Suprapubic skin (tissue), 4 donors: ENCODE measurements around the gene UBE2O.

Experiments
- EP300 ChIP-seq: sonication (generic); formaldehyde crosslinking; IDR thresholded peaks from one replicate; pipeline ENCODE4 v1.6.1; 2017; ENCODE audit warnings: antibody characterized with exemption
- POLR2A ChIP-seq, 2 donors: fragments of 450-650 bp; IDR thresholded peaks; one replicate each; pipeline ENCODE4 v1.6.1; 2017; ENCODE audit warnings: antibody characterized with exemption in 2 of 2, mild to moderate bottlenecking in 2 of 2, moderate library complexity in 2 of 2
- POLR2AphosphoS5 ChIP-seq, 3 donors: sonication (generic); formaldehyde crosslinking; IDR thresholded peaks; one replicate each; pipeline ENCODE4 v1.6.1; 2017; ENCODE audit warnings: antibody characterized with exemption in 3 of 3
- TF ChIP-seq, protein P1 (sequence below), 2 donors: fragments of 200-600 bp in 1 of 2; fragments of 450-650 bp in 1 of 2; sonication (generic) in 1 of 2; IDR thresholded peaks; one replicate each; pipeline ENCODE4 v1.5.1; 2016 to 2019; ENCODE audit warnings: antibody characterized with exemption in 2 of 2, mild to moderate bottlenecking in 1 of 2, moderate library complexity in 1 of 2

DNA sequence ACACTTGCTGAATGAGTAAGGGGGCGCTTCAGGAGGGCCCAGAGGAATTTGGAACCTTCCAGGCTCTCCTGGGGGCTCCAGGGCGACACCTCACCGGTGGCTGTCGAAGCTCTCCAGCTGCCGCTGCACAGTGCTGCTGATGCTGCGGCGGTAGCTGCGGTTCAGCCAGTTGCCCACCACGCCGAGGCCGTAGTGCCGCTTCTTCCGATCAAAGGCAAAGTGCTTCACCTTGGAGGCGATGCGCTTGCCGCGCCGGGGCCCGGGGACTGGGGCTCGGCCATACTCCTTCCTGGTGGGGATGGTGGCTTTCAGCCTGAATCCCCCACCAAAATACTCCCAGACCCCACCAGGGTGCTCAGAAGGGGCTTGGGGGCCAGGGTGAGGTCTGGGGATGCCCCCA, 23.8 kb upstream of the UBE2O start:
- TF ChIP-seq POLR2AphosphoS5 (IDR thresholded peaks at IDR 0.05) (no peak), EP300 (no peak), POLR2A (IDR thresholded peaks at IDR 0.05) (no peak)
- TF ChIP-seq, protein P1, sequence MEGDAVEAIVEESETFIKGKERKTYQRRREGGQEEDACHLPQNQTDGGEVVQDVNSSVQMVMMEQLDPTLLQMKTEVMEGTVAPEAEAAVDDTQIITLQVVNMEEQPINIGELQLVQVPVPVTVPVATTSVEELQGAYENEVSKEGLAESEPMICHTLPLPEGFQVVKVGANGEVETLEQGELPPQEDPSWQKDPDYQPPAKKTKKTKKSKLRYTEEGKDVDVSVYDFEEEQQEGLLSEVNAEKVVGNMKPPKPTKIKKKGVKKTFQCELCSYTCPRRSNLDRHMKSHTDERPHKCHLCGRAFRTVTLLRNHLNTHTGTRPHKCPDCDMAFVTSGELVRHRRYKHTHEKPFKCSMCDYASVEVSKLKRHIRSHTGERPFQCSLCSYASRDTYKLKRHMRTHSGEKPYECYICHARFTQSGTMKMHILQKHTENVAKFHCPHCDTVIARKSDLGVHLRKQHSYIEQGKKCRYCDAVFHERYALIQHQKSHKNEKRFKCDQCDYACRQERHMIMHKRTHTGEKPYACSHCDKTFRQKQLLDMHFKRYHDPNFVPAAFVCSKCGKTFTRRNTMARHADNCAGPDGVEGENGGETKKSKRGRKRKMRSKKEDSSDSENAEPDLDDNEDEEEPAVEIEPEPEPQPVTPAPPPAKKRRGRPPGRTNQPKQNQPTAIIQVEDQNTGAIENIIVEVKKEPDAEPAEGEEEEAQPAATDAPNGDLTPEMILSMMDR (IDR thresholded peaks at IDR 0.05) = no peak
